Measurements from ENCODE around the gene KIF27.

KIF27 gene

GRCh38 chr9:83800236-83801033, 120.8 kb downstream of the KIF27 start:
- no peaks in the 10 kb centered on the region for H3K9me3 ChIP-seq
- H3K27me3 ChIP-seq = no peaks in the 10 kb centered on the region
- no peaks in the 10 kb centered on the region for H3K36me3 ChIP-seq
- no peaks in the 10 kb centered on the region for H3K4me1 ChIP-seq
- TF ChIP-seq CTCF (IDR thresholded peaks at IDR 0.05; ENCODE audit: low read depth, low read length) = no peak
- no peak overlapping the region for H3K4me3 ChIP-seq (ENCODE audit: low read depth, low read length)
- no peak for DNase-seq

GRCh38 chr9:83794051-83794450, 127.2 kb downstream of the KIF27 start:
- DNase-seq = no peak
- Histone ChIP-seq H3K4me3 (ENCODE audit: low read depth, low read length) (no peak overlapping the region), H3K9me3 (no peaks in the 10 kb centered on the region), H3K36me3 (no peaks in the 10 kb centered on the region), H3K27me3 (no peaks in the 10 kb centered on the region), H3K4me1 (no peaks in the 10 kb centered on the region)
- TF ChIP-seq CTCF (IDR thresholded peaks at IDR 0.05; ENCODE audit: low read depth, low read length) = no peak

GRCh38 chr9:83792746-83793145, 128.5 kb downstream of the KIF27 start:
- Histone ChIP-seq H3K4me3 (ENCODE audit: low read depth, low read length) (no peak overlapping the region), H3K36me3 (no peaks in the 10 kb centered on the region), H3K9me3 (no peaks in the 10 kb centered on the region), H3K4me1 (no peaks in the 10 kb centered on the region), H3K27me3 (no peaks in the 10 kb centered on the region)
- TF ChIP-seq CTCF (IDR thresholded peaks at IDR 0.05; ENCODE audit: low read depth, low read length) = no peak
- DNase-seq = no peak

Data from BE2C (cell line).